Panc1 (cell line): ENCODE data around the gene TBX2. TPM values are rescaled to one million over a fixed set of nuclear protein-coding genes. Genes with fewer than 3 reads are reported as not detected.

ENCODE experiments used
- ATAC-seq: fragments of 200-7000 bp; cut with Tn5 transposase; 2 replicates; pipeline ENCODE4 v1.9.1; 2020; ENCODE audit warnings: mild to moderate bottlenecking, moderate library complexity
- BruUV-seq: library from RNA; stranded (reverse); fragments of 400-500 nt; replicated peaks from 2 replicates; lab custom pipeline; 2021; lab: Mats Ljungman, UMichigan
- CTCF ChIA-PET: fragments of 300-600 bp; sonication (Branson Sonifier 250); formaldehyde crosslinking; loops from one replicate; lab custom pipeline; 2022; ENCODE audit warnings: antibody characterized with exemption; lab: Charles Lee
- POLR2A ChIA-PET: fragments of 300-600 bp; sonication (Branson Sonifier 250); formaldehyde crosslinking; loops from one replicate; lab custom pipeline; 2022; ENCODE audit warnings: antibody characterized with exemption; lab: Charles Lee
- DNase-seq: peaks from one replicate; pipeline ENCODE4 v3.0.0-alpha.2; 2010; ENCODE audit warnings: low read depth, low spot score
- H3K27ac ChIP-seq: 2 replicates; pipeline ENCODE4 v1.5.1; 2011; ENCODE audit warnings: mild to moderate bottlenecking, low read length, inconsistent platforms
- H3K27me3 ChIP-seq: fragments of 200-500 bp; sonication (Bioruptor generic); 2 replicates; pipeline ENCODE4 v1.6.0; 2014; ENCODE audit warnings: low read length, inconsistent platforms; ENCODE audit not compliant: control insufficient read depth, insufficient read depth
- H3K36me3 ChIP-seq: fragments of 200-500 bp; sonication (Bioruptor generic); 2 replicates; pipeline ENCODE4 v1.5.1; 2014; ENCODE audit warnings: inconsistent platforms, mild to moderate bottlenecking, low read length, moderate library complexity; ENCODE audit not compliant: control insufficient read depth, insufficient read depth
- H3K4me1 ChIP-seq: 2 replicates; pipeline ENCODE4 v1.5.1; 2011; ENCODE audit warnings: inconsistent platforms, mild to moderate bottlenecking, low read length, moderate library complexity; ENCODE audit not compliant: control insufficient read depth, insufficient read depth
- H3K4me3 ChIP-seq, 2 experiments: 2 replicates each; pipeline ENCODE4 v1.5.1; 2011 to 2012; ENCODE audit warnings: low read depth in 2 of 2, low read length in 2 of 2, mild to moderate bottlenecking in 2 of 2, inconsistent platforms in 1 of 2, moderate library complexity in 1 of 2
- H3K9me3 ChIP-seq: fragments of 200-500 bp; sonication (Bioruptor generic); 2 replicates; pipeline ENCODE4 v1.5.1; 2014; ENCODE audit warnings: low read depth, mild to moderate bottlenecking, inconsistent platforms, low read length, moderate library complexity; ENCODE audit not compliant: control insufficient read depth, insufficient read depth
- CTCF ChIP-seq: fragments of 450-650 bp; IDR thresholded peaks from 2 replicates; pipeline ENCODE4 v1.5.1; 2017; ENCODE audit warnings: mild to moderate bottlenecking
- POLR2AphosphoS5 ChIP-seq: IDR thresholded peaks from 2 replicates; pipeline ENCODE4 v1.6.1; 2012; ENCODE audit warnings: mild to moderate bottlenecking, low read depth, low read length, moderate library complexity
- REST ChIP-seq, 2 experiments: IDR thresholded peaks; 2 replicates each; pipeline ENCODE4 v1.6.1; 2011 to 2012; ENCODE audit warnings: low read depth in 2 of 2, control low read depth in 1 of 2, low read length in 1 of 2, mild to moderate bottlenecking in 1 of 2, moderate library complexity in 1 of 2; ENCODE audit not compliant: insufficient read depth in 1 of 2
- SIN3A ChIP-seq: IDR thresholded peaks from 2 replicates; pipeline ENCODE4 v1.6.1; 2012; ENCODE audit warnings: low read depth, mild to moderate bottlenecking, low read length, moderate library complexity, borderline replicate concordance; ENCODE audit not compliant: insufficient read depth
- TCF7L2 ChIP-seq: IDR thresholded peaks from 2 replicates; pipeline ENCODE4 v1.6.1; 2011; ENCODE audit warnings: mild to moderate bottlenecking, low read depth, low read length, inconsistent platforms
- in situ Hi-C: cut with HindIII; loops from 2 replicates; pipeline ENCODE4 v1.10.0; 2016; ENCODE audit warnings: low sequenced_read_pairs, low pct_unique_long_range_greater_than_20kb
- intact Hi-C: fragments of 100-400 bp; cut with micrococcal nuclease; formaldehyde crosslinking; loops from one replicate; pipeline ENCODE4 v1.10.0; 2022; ENCODE audit not compliant: unreplicated experiment
- total RNA-seq: library from RNA; stranded (reverse); gene quantifications from one replicate; pipeline ENCODE4 v1.2.1, GENCODE V29; 2021; ENCODE audit not compliant: unreplicated experiment

Gene TBX2
- total RNA-seq, 1 experiment from 2014 or later, result 35.6 TPM

GRCh38 chr17:61353615-61354014 is 46.0 kb upstream of the TBX2 start:
- CTCF ChIA-PET, result no interaction called here
- no peak for DNase-seq
- POLR2A ChIA-PET, result no interaction called here
- in situ Hi-C loops, result no loop called here
- intact Hi-C loops, result no loop called here
- no TSS peak for BruUV-seq
- Histone ChIP-seq H3K27me3 (no peaks in the 10 kb centered on the region), H3K27ac (peak overlapping the region; percentile 36; the same call in 1 of the 2 replicates), H3K4me3 (no peak overlapping the region), H3K36me3 (no peaks in the 10 kb centered on the region), H3K9me3 (no peaks in the 10 kb centered on the region), H3K4me1 (peaks cover 13% of the 10 kb centered on the region)
- no peak for ATAC-seq
- no peak for TF ChIP-seq TCF7L2
- no peak for TF ChIP-seq CTCF
- TF ChIP-seq POLR2AphosphoS5, result no peak
- no peak for TF ChIP-seq SIN3A
- TF ChIP-seq REST (IDR thresholded peaks at IDR 0.05; ENCODE audit: insufficient read depth in 1 of 2, low read depth in 2 of 2, low read length in 1 of 2), result no peak

- no TSS peak for BruUV-seq
- no peak for DNase-seq
- CTCF ChIA-PET, result no interaction called here
Observed at GRCh38 chr17:61354895-61355874, 44.5 kb upstream of the TBX2 start.

More at GRCh38 chr17:61354895-61355874, 44.5 kb upstream of the TBX2 start:
- no peak for ATAC-seq
- Histone ChIP-seq H3K9me3 (no peaks in the 10 kb centered on the region), H3K27ac (peak overlapping the region; percentile 60), H3K4me3 (no peak overlapping the region), H3K27me3 (no peaks in the 10 kb centered on the region), H3K36me3 (no peaks in the 10 kb centered on the region), H3K4me1 (peaks cover 13% of the 10 kb centered on the region)
- TF ChIP-seq REST (IDR thresholded peaks at IDR 0.05; ENCODE audit: insufficient read depth in 1 of 2, low read depth in 2 of 2, low read length in 1 of 2) (no peak), CTCF (peak; percentile 25)
- in situ Hi-C loops, result no loop called here
- POLR2A ChIA-PET, result no interaction called here
- intact Hi-C loops, result no loop called here
